Left lobe of liver (tissue), 2 donors: ENCODE data around the gene CXCL8. TPM values are rescaled to one million over a fixed set of nuclear protein-coding genes. Genes with fewer than 3 reads are reported as not detected.
"Not testable (repeated sequence)": the region's sequence is repeated elsewhere in the genome, so short reads cannot be mapped to it uniquely, and the experiment has no call there.

Experiments used
- ATAC-seq: fragments of 200-7000 bp; cut with Tn5 transposase; one replicate; pipeline ENCODE4 v1.9.1; 2020; ENCODE audit warnings: mild to moderate bottlenecking, moderate library complexity
- DNase-seq: peaks from one replicate; pipeline ENCODE4 v3.0.0-alpha.2; 2020; ENCODE audit warnings: low spot score
- total RNA-seq: library from RNA; stranded (reverse); gene quantifications from one replicate; pipeline ENCODE4 v1.2.1, GENCODE V29; 2021
- donor health status: DM: no; HTN: no; CAD: no; lungs with moderate emphysema.
- donor health status: DM: no; HTN: yes; CAD: no.

CXCL8 gene
- total RNA-seq = 0.28 TPM

GRCh38 chr4:73740353-73740778 lies at the start of gene CXCL8:
CXCL8 (plus strand) TSS chr4:73740569; CDS start chr4:73740659, 90 bp downstream.
- ATAC-seq (peak; percentile 85), DNase-seq (peak; percentile 65)

DNA sequence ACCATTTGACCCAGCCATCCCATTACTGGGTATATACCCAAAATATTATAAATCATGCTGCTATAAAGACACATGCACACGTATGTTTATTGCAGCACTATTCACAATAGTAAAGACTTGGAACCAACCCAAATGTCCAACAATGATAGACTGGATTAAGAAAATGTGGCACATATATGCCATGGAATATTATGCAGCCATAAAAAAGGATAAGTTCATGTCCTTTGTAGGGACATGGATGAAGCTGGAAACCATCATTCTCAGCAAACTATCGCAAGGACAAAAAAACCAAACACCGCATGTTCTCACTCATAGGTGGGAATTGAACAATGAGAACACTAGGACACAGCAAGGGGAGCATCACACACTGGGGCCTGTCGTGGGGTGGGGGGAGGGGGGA lies 49.2 kb upstream of the CXCL8 start:
- DNase-seq, ATAC-seq: not testable (repeated sequence)

DNA sequence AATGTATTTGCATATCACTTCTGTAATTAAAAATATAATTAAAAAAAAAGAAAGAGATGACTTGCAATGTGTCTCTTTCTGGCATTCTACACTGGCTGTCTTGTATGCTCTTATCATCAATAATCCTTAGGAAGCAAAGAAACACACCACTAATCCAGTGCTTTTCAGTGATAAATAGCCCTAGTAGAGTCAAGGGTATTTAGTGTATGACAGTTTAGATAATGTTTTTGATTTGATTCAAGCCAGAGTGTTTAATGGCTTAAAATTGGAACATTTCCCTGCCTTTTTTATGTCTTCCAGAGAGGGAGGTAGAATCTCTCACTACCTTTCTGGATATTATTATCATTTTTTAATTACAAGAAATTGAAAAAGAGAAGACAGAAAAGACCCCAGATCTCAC lies 48.6 kb upstream of the CXCL8 start:
- DNase-seq (no peak), ATAC-seq (no peak)

DNA sequence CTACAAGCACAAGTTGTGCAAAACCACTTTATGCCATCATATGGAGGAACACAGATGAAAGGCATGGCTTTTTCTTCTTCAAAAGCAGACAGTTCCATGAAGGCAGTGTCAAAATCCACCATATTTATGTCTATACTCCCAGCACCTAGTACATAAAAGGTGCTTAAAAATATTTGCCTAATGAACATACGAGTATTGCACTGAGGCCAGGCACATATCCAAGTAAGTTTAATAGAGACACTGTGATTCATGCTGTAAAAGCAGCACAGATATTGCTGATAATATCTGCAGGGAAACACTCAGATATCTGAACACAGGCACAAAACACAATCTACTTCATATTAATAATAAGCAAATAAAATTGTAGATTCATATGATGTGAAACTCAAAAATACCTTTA lies 48.1 kb upstream of the CXCL8 start:
- no peak for ATAC-seq
- DNase-seq = no peak

DNA sequence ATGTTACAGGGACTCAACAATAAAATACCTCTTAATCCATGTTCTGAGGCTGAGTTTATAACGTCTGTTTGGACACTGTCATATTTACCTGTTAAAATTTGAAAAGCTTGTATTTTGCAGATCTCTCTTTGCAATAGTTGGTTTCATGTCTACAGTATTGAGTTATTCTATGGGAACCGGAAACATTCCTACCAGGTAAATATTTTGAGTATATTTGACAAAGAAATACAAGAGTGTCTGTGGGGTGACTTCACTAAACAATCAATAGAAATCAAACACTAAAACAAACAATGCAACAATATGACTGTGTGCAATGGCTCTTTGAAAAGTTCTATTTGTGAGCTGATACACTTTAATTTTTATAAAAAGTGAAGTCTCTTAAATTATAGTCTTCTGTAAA lies 47.7 kb upstream of the CXCL8 start:
- DNase-seq (no peak), ATAC-seq (no peak)

DNA sequence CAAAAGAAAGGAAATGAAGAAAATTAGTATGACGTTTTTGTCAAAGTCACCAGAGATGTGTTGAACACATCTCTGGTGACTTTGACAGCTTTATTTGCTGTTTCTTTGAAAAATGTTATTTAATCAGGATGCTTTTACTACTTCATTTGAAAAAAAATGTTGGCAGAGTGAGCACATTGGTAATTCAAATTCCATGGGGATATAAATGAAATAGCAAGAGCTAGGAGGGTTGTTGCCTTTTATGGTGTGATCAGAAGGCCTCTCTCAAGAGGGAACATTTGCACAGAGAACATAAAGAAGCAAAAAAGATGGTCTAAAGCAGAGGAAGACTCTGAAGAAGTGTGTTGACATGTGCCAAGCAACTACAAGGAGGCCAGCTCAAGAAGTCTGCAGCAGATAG lies 46.6 kb upstream of the CXCL8 start:
- no peak for ATAC-seq

DNA sequence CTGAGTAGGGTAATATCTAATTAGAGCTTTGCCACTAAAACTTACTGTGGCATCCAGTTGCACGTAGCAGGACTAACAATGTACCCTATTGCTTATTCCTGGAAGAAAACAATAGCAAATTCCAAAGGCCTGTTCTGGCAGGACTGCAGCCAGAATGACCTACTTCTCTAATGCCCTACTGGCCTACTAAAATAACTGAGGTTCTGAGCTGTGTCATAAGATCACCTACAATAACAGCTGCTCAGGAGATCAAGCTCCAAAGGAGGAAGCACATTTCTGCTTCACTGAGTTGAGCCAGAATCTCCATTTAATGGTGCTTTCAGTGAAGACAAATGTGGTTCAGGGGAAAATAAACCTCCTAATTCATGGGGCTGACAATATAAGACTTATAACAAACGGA lies 42.2 kb upstream of the CXCL8 start:
- DNase-seq (no peak), ATAC-seq (peak; percentile 59)

More for the DNA sequence above, 46.6 kb upstream of the CXCL8 start:
- DNase-seq = no peak

DNA sequence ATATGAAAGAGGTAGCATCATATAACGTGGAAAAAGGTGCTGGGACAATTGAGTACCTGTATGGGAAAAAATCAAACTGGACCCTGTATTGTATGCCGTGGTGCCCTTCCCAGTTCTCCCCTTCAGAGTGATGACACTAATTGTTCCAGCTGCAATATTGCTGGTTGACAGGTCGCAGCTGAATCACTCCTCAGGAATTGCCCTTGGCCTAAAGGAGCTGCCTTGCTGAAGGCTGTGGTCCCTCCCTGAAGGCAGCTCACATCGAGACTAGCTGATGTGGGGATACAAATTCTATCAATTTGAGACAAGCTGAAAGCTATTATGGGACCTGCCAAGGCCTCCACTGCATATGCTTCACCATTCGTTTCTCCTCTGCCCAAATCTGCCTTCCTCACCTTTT lies 39.3 kb upstream of the CXCL8 start:
- no peak for DNase-seq
- no peak for ATAC-seq

DNA sequence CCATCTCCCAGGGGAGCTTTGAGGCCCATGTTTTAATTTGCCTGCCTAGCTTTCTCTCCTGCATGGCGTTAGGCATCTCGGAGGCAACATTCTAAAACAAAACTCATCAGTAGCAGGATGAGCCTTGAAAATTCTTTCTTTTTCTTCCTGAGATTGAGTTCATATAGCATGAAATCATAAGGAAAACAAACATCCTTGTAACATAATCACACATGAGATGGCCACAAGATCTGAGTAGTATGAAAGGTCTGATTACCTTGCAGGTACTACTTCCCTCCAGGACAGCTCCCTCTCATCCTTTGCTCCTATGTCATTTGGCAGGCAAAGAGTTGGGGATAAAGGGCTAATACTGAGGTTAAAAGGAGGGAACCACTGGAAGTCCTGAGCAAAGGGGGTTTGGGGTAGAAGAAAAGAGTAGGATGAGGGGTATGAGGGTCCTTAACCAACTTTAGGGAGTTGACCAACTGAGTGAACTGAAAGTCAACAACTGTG lies 37.5 kb upstream of the CXCL8 start:
- ATAC-seq = no peak
- DNase-seq = no peak

GRCh38 chr4:73703320-73703719 lies 37.0 kb upstream of the CXCL8 start:
- no peak for DNase-seq
- ATAC-seq = no peak

- DNase-seq = peak; percentile 58
- peak; percentile 96 for ATAC-seq
These were observed 35.9 kb upstream of the CXCL8 start for GRCh38 chr4:73704314-73705055.

DNA sequence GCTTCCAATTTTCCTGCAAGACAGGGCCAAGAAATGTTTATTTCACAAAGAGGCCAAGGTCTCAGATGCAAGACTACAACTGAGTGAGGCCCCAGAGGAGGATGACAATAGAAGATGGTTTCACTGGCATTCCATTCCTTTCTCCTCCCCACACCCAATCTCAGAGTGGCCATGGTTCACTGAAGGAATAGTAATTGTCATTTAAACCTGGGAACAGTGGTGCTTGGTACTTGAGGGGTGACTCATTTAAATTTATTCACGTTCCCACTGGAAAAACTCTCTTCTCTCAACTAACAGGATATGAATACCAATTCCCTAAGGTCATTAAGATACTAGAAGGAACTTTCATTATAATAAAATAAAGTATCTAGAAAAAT lies 35.3 kb upstream of the CXCL8 start:
- ATAC-seq (no peak), DNase-seq (no peak)

DNA sequence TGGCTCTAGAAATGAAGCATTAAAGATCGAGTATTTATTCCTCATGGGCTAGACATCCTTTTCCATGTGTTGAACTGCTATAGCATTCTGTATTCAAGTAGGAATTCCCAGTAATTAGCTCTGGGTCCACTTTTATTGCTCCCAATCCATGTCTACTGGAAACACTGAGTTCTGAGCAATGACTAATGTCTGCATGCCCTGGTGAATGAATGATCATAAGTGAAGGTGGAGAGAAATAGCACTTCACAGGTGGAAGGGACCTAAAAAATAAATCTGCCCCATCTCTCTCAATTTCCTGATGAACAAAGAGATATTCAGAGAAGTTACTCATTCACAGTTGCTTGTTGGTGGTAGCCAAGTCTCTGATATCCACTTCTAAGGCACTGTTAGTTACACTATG lies 34.6 kb upstream of the CXCL8 start:
- DNase-seq = no peak
- no peak for ATAC-seq

DNA sequence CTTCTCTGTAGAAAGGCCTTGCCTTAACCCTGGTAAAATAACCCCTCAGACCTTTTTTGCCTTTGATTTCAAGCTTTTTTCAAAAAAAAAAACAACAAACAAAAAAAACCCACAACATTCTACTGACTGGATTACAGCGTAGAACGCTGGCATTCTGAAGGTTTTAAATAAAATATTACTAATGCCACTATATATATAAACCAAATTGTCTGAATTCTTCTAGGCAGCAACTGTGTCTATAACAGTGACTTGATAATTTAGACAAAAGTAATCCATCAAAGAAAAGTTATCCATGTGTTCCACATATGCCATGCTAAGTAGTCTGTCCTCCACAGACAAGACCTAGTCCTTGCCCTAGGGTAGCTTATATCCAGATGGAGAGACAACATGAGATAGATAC lies 33.6 kb upstream of the CXCL8 start:
- no peak for ATAC-seq

DNA sequence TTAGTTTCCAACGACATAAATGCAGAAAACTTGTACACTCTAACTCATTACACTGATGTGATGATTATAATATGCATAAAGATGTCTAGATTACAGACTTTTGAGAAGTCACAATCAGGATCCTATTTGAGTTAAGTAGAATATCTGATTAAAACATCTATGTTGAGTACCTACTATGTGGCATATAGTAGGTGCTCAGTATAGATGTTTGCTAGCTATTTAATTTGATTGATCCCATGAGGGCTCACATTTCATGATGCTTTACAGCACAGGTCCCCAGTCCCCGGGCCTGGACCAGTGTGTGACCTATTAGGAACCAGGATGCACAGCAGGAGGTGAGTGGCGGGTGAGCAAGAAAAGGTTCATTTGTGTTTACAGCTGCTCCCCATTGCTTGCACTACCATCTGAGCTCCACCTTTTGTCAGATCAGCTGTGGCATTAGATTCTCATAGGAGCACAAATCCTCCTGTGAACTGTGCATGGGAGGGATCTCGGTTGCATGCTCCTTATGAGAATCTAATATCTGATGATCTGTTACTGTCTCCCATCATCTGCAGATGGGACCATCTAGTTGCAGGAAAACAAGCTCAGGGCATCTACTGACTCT lies 33.0 kb upstream of the CXCL8 start:
- ATAC-seq (no peak), DNase-seq (no peak)

More for the DNA sequence above, 33.6 kb upstream of the CXCL8 start:
- DNase-seq = no peak

DNA sequence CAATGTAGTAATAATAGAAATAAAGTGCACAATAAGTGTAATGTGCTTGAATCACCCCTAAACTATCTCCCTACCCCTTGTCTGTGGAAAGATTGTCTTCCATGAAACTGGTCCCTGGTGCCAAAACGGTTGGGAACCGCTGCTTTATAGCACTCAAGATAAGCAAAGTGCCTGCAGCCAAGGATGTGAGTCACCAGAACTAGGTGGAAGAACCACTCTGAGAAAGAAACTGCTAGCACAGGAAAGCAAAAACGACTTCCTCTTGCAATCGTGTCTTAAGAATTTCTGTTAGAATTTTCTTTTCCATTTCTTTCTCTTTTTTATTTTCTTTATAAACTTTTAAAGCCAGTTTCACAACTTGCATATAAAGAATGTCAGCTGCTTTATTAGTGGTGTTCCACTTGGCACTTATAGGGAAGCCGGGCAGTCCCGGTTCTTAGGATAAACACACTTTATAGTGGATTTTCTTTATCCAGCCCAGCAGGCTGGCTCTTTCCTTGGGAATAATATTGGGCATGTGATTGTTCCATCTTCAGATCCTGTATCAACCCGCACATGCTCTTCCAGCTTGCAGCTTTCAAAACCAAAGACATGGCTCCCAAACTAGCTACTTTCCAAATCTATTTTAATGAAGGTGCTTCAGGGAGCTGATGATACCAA lies 32.3 kb upstream of the CXCL8 start:
- ATAC-seq = no peak
- DNase-seq = no peak

- ATAC-seq = no peak
These were observed 30.8 kb upstream of the CXCL8 start for GRCh38 chr4:73709451-73710033.

GRCh38 chr4:73710094-73710493 lies 30.3 kb upstream of the CXCL8 start:
- ATAC-seq = no peak
- DNase-seq = no peak

More at GRCh38 chr4:73709451-73710033, 30.8 kb upstream of the CXCL8 start:
- DNase-seq = no peak

GRCh38 chr4:73711989-73712388 lies 28.4 kb upstream of the CXCL8 start:
- ATAC-seq (no peak), DNase-seq (no peak)

DNA sequence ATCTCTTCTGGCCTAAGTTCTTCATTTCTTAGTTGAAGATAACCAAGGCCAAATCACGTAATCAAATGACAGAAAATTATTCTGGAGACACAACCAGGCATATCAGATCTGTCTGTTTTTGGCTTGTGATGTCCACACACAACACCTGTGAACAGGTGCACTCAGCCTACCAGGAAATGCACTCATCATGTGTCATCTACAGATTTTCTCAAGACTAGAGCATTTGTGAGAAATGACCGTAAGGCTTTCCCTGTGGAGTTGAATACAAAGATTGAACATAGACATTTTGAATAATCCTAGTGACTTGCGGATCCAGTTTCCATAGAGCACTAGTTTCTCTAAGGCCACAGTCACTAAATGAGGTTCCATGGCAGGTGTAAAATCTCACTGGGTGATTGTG lies 26.7 kb upstream of the CXCL8 start:
- DNase-seq (no peak), ATAC-seq (no peak)

- no peak for ATAC-seq
These were observed 25.7 kb upstream of the CXCL8 start for GRCh38 chr4:73714647-73715046.

DNA sequence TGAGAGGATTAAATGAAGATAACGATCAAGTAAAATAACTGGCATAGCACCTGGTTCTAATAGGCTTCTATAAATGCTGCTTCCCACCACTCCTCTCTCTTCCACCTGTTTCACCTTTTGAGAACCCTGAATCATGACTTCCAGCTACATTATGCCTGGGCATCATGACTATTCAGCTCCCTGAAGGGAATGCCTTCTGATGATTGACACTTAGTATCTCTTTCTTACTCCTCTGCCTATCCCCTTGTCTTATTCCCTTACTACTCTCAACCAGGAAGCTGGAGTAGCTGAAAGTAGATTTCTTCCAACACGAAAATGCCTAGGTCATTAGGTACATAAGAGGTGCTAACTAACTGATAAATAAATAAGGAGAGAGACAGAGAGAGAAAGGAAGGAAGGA lies 24.7 kb upstream of the CXCL8 start:
- ATAC-seq = no peak

More at GRCh38 chr4:73714647-73715046, 25.7 kb upstream of the CXCL8 start:
- DNase-seq = no peak

More for the DNA sequence above, 24.7 kb upstream of the CXCL8 start:
- DNase-seq = no peak
